Measurements from ENCODE around the gene PDCL3. TPM values are rescaled to one million over a fixed set of nuclear protein-coding genes. Genes with fewer than 3 reads are reported as not detected.

Gene PDCL3
- polyA plus RNA-seq, 1 donor (not counting 4 experiments of a cell fraction or from before 2014, with no cell fraction given): 42.2 TPM

DNA sequence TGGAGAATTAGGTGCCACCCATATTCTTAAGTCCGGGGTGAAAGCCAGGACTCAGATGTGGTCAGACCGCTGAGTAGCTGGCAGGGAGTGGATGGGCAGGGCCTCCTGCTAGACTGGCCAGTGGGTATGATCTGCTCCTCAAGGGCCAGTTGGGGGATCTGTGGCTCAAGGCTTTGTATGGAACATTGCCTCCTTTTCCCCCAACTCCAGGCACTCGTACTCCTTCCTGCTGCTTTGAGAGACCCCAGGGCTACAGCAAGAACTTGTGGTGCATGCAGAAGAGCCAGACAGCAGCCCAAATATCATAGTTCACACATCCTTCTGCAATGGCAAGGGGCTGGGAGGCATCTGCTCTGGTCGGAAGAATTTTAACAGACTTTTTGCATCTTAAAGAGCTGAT lies 61.7 kb downstream of the PDCL3 start:
- DNase-seq (ENCODE audit: low read depth, low spot score): no peak
- dilution Hi-C loops (cut with MboI; ENCODE audit: extremely low pct_ligation_motif_present, low sequenced_read_pairs): no loop called here
- H3K4me2 ChIP-seq (ENCODE audit: control insufficient read depth, extremely low read depth, insufficient read depth, low read depth, low read length): no peak overlapping the region
- no peaks in the 10 kb centered on the region for H3K79me2 ChIP-seq (ENCODE audit: control insufficient read depth, insufficient read depth, low read length)
- H3K27ac ChIP-seq (ENCODE audit: control insufficient read depth, insufficient read depth, low read length): no peak overlapping the region
- no peaks in the 10 kb centered on the region for H3K9me1 ChIP-seq (ENCODE audit: control insufficient read depth, extremely low read depth, insufficient read depth, low read length)
- no peak overlapping the region for H3K9ac ChIP-seq (ENCODE audit: control insufficient read depth, extremely low read depth, insufficient read depth, low read length)
- H3K9me3 ChIP-seq (ENCODE audit: control insufficient read depth, low read depth, low read length): no peaks in the 10 kb centered on the region
- H3K27me3 ChIP-seq (ENCODE audit: control insufficient read depth, extremely low read depth, insufficient read depth, low read length): peaks cover 24% of the 10 kb centered on the region
- H3K36me3 ChIP-seq (ENCODE audit: control insufficient read depth in 2 of 2, extremely low read depth in 1 of 2, insufficient read depth in 2 of 2, low read length in 2 of 2): no peaks in the 10 kb centered on the region
- H3K4me1 ChIP-seq (ENCODE audit: control insufficient read depth, extremely low read depth, insufficient read depth, low read length): no peaks in the 10 kb centered on the region
- TF ChIP-seq, protein P1, sequence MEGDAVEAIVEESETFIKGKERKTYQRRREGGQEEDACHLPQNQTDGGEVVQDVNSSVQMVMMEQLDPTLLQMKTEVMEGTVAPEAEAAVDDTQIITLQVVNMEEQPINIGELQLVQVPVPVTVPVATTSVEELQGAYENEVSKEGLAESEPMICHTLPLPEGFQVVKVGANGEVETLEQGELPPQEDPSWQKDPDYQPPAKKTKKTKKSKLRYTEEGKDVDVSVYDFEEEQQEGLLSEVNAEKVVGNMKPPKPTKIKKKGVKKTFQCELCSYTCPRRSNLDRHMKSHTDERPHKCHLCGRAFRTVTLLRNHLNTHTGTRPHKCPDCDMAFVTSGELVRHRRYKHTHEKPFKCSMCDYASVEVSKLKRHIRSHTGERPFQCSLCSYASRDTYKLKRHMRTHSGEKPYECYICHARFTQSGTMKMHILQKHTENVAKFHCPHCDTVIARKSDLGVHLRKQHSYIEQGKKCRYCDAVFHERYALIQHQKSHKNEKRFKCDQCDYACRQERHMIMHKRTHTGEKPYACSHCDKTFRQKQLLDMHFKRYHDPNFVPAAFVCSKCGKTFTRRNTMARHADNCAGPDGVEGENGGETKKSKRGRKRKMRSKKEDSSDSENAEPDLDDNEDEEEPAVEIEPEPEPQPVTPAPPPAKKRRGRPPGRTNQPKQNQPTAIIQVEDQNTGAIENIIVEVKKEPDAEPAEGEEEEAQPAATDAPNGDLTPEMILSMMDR (optimal IDR thresholded peaks at IDR 0.05 in 1 of 3, IDR thresholded peaks at IDR 0.05 in 1 of 3, conservative IDR thresholded peaks at IDR 0.05 in 1 of 3; ENCODE audit: extremely low read depth in 1 of 3, insufficient read depth in 2 of 3, low read length in 3 of 3): no peak
- no peak for TF ChIP-seq EZH2 (IDR thresholded peaks at IDR 0.05; ENCODE audit: low read length)
- no peak for FAIRE-seq
- no peak overlapping the region for H3K4me3 ChIP-seq (ENCODE audit: control insufficient read depth in 2 of 3, extremely low read depth in 1 of 3, insufficient read depth in 2 of 3, low read depth in 1 of 3, low read length in 3 of 3)
- no peaks in the 10 kb centered on the region for H4K20me1 ChIP-seq (ENCODE audit: control insufficient read depth, extremely low read depth, insufficient read depth, low read length)
- H2AFZ ChIP-seq (ENCODE audit: control insufficient read depth, low read length): no peak overlapping the region

DNA sequence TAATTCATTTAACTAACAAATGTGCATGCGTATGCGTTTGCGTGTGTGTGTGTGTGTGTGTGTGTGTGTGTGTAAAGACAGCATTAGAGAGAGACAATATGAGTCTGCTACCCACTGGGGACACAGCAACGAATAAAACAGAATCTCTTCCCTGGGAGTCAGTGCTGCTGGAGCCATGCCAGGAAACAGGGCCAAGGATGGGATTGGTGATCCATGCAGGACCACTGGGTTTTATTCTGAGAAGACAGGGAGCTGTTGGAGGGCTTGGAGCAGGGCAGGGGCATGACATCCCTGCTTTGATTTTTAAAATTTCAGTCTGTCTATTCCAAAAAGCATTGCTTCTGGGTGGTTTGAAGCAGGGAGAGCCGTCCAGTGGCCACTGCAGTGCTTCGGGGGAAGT lies 62.9 kb downstream of the PDCL3 start:
- DNase-seq (ENCODE audit: low read depth, low spot score) (no peak), FAIRE-seq (no peak)
- H2AFZ ChIP-seq (ENCODE audit: control insufficient read depth, low read length): no peak overlapping the region

More for the DNA sequence above, 62.9 kb downstream of the PDCL3 start:
- H3K36me3 ChIP-seq (ENCODE audit: control insufficient read depth in 2 of 2, extremely low read depth in 1 of 2, insufficient read depth in 2 of 2, low read length in 2 of 2): no peaks in the 10 kb centered on the region
- H3K4me2 ChIP-seq (ENCODE audit: control insufficient read depth, extremely low read depth, insufficient read depth, low read depth, low read length): no peak overlapping the region
- no peaks in the 10 kb centered on the region for H3K79me2 ChIP-seq (ENCODE audit: control insufficient read depth, insufficient read depth, low read length)
- no peaks in the 10 kb centered on the region for H3K9me1 ChIP-seq (ENCODE audit: control insufficient read depth, extremely low read depth, insufficient read depth, low read length)
- H3K27me3 ChIP-seq (ENCODE audit: control insufficient read depth, extremely low read depth, insufficient read depth, low read length): peaks cover 19% of the 10 kb centered on the region
- H3K4me1 ChIP-seq (ENCODE audit: control insufficient read depth, extremely low read depth, insufficient read depth, low read length): no peaks in the 10 kb centered on the region
- no peak for TF ChIP-seq EZH2 (IDR thresholded peaks at IDR 0.05; ENCODE audit: low read length)
- TF ChIP-seq, protein P1 (optimal IDR thresholded peaks at IDR 0.05 in 1 of 3, IDR thresholded peaks at IDR 0.05 in 1 of 3, conservative IDR thresholded peaks at IDR 0.05 in 1 of 3; ENCODE audit: extremely low read depth in 1 of 3, insufficient read depth in 2 of 3, low read length in 3 of 3): no peak
- no peaks in the 10 kb centered on the region for H4K20me1 ChIP-seq (ENCODE audit: control insufficient read depth, extremely low read depth, insufficient read depth, low read length)
- H3K9me3 ChIP-seq (ENCODE audit: control insufficient read depth, low read depth, low read length): no peaks in the 10 kb centered on the region
- no peak overlapping the region for H3K4me3 ChIP-seq (ENCODE audit: control insufficient read depth in 2 of 3, extremely low read depth in 1 of 3, insufficient read depth in 2 of 3, low read depth in 1 of 3, low read length in 3 of 3)
- H3K27ac ChIP-seq (ENCODE audit: control insufficient read depth, insufficient read depth, low read length): no peak overlapping the region
- no peak overlapping the region for H3K9ac ChIP-seq (ENCODE audit: control insufficient read depth, extremely low read depth, insufficient read depth, low read length)
- dilution Hi-C loops (cut with MboI; ENCODE audit: extremely low pct_ligation_motif_present, low sequenced_read_pairs): no loop called here

Small RNA genes within 50 kb of the gene (small RNA-seq; reads per million reads assigned to genes)
- gene HMGN2P22 (ENCODE audit: insufficient read length in 3 of 3, low read depth in 3 of 3, low replicate concordance in 1 of 3): 0 reads per million in 3 experiments

Other genes starting within 250 kb of the PDCL3 start
- not detected in 3 replicates for gene LONRF2, start 240.5 kb upstream of the PDCL3 start, polyA plus RNA-seq
- gene CHST10, start 145.3 kb upstream of the PDCL3 start, polyA plus RNA-seq: 1.0 to 3.4 TPM (median 1.6 TPM) in 3 replicates
- not detected in 3 replicates for gene NMS, start 92.5 kb upstream of the PDCL3 start, polyA plus RNA-seq

Measured in keratinocyte (primary cell).